Measurements from ENCODE around the gene SPINK5. TPM values are rescaled to one million over a fixed set of nuclear protein-coding genes. Genes with fewer than 3 reads are reported as not detected.

Gene SPINK5
- total RNA-seq, 1 experiment from 2014 or later, result not detected

DNA sequence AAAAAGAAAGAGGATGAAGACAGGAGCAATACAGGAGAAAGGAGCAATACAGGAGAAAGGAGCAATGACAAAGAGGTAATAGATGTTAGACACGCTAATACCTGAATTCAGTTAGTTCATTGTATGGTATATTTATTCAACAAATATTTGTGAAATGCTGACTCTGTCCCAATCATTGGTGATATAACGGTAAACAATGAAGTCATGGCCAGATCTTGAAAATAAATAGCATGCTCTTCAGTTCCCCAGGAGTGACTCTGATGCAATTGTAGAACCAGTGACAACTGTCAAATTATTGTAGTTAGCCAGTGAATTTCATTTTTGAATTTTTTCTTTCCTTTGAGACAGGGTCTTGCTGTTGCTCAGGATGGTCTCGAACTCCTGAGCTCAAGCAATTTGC is 56.5 kb downstream of the SPINK5 start:
- POLR2A ChIA-PET (ENCODE audit: unreplicated experiment), result no interaction called here
- Histone ChIP-seq H3K4me1 (ENCODE audit: insufficient read depth, low read length) (peaks cover 6% of the 10 kb centered on the region), H3K9ac (ENCODE audit: low read length) (no peak overlapping the region), H3K4me2 (ENCODE audit: low read length) (peak overlapping the region; percentile 36), H2AFZ (ENCODE audit: low read length) (peak overlapping the region; percentile 51), H3K79me2 (ENCODE audit: low read length) (no peaks in the 10 kb centered on the region), H3F3A (ENCODE audit: low read length, unreplicated experiment) (no peaks in the 10 kb centered on the region), H3K27me3 (ENCODE audit: low read length) (no peaks in the 10 kb centered on the region), H4K20me1 (ENCODE audit: low read length) (no peaks in the 10 kb centered on the region), H3K27ac (ENCODE audit: low read length) (no peak overlapping the region), H3K9me2 (replicated peaks; ENCODE audit: low read length) (no peaks in the 10 kb centered on the region), H3K4me3 (ENCODE audit: low read length) (0 out of 2 replicates have a peak overlapping the region, but pooled peaks have one; percentile 20), H3K36me3 (ENCODE audit: low read depth, low read length) (no peaks in the 10 kb centered on the region), H3K9me3 (ENCODE audit: low read length) (no peaks in the 10 kb centered on the region)
- CTCF ChIA-PET, result interaction anchor here (0.6 to 0.7 kb wide), 3 partner anchors 28 to 172 kb away, joined by 4 to 6 read pairs (median 5); no protein-coding TSS in a partner anchor
- ATAC-seq (peak; percentile 60), DNase-seq (peak; percentile 50)
- intact Hi-C loops (cut with micrococcal nuclease), result loop anchor here (2.0 to 5.0 kb wide), 3 partner anchors 58 to 263 kb away; no protein-coding TSS in a partner anchor
- BruUV-seq (replicated peaks), result no TSS peak
- TF ChIP-seq CTCF (conservative IDR thresholded peaks at IDR 0.05; ENCODE audit: low read depth, low read length), result no peak
- TF ChIP-seq EZH2 (IDR thresholded peaks at IDR 0.05; ENCODE audit: low read length, unreplicated experiment), result no peak
- TF ChIP-seq EZH2phosphoT487 (IDR thresholded peaks at IDR 0.05; ENCODE audit: borderline replicate concordance, low read length), result no peak

GRCh38 chr5:148125641-148126040 is 61.9 kb downstream of the SPINK5 start:
- Histone ChIP-seq H3K4me2 (ENCODE audit: low read length) (no peak overlapping the region), H3K9me2 (replicated peaks; ENCODE audit: low read length) (no peaks in the 10 kb centered on the region), H3K4me1 (ENCODE audit: insufficient read depth, low read length) (peaks cover 2% of the 10 kb centered on the region; the same call in 1 of the 2 replicates), H3K79me2 (ENCODE audit: low read length) (no peaks in the 10 kb centered on the region), H3K9ac (ENCODE audit: low read length) (no peak overlapping the region), H3F3A (ENCODE audit: low read length, unreplicated experiment) (no peaks in the 10 kb centered on the region), H3K4me3 (ENCODE audit: low read length) (no peak overlapping the region), H3K27ac (ENCODE audit: low read length) (no peak overlapping the region), H3K9me3 (ENCODE audit: low read length) (no peaks in the 10 kb centered on the region), H2AFZ (ENCODE audit: low read length) (no peak overlapping the region), H3K36me3 (ENCODE audit: low read depth, low read length) (no peaks in the 10 kb centered on the region), H3K27me3 (ENCODE audit: low read length) (no peaks in the 10 kb centered on the region), H4K20me1 (ENCODE audit: low read length) (no peaks in the 10 kb centered on the region)
- POLR2A ChIA-PET (ENCODE audit: unreplicated experiment), result no interaction called here
- CTCF ChIA-PET, result interaction anchor here (1.0 kb wide), 1 partner anchor 20 kb away, joined by 15 read pairs; no protein-coding TSS in a partner anchor
- peak; percentile 60 for DNase-seq
- intact Hi-C loops (cut with micrococcal nuclease), result no loop called here
- peak; percentile 81 for ATAC-seq
- no TSS peak for BruUV-seq (replicated peaks)
- TF ChIP-seq CTCF (conservative IDR thresholded peaks at IDR 0.05; ENCODE audit: low read depth, low read length) (peak; percentile 66), EZH2phosphoT487 (IDR thresholded peaks at IDR 0.05; ENCODE audit: borderline replicate concordance, low read length) (no peak), EZH2 (IDR thresholded peaks at IDR 0.05; ENCODE audit: low read length, unreplicated experiment) (no peak)
